GM06990 (cell line): ENCODE results near the gene PTGER2.

Experiments used
- DNase-seq: peaks from one replicate; pipeline ENCODE4 v3.0.0-alpha.2; 2011; ENCODE audit not compliant: insufficient read length; ENCODE audit errors: extremely low read depth
- H3K27me3 ChIP-seq: replicated peaks from 2 replicates; pipeline ENCODE4 v1.6.0; 2011; ENCODE audit warnings: low read length; ENCODE audit not compliant: control insufficient read depth, insufficient read depth
- H3K36me3 ChIP-seq: 2 replicates; pipeline ENCODE4 v1.5.1; 2011; ENCODE audit warnings: low read length; ENCODE audit not compliant: control insufficient read depth, insufficient read depth
- H3K4me3 ChIP-seq: replicated peaks from 2 replicates; pipeline ENCODE4 v1.5.1; 2011; ENCODE audit warnings: low read depth, mild to moderate bottlenecking, control low read depth, low read length
- CTCF ChIP-seq: IDR thresholded peaks from 2 replicates; pipeline ENCODE4 v1.5.1; 2011; ENCODE audit warnings: low read length, control low read depth, mild to moderate bottlenecking, inconsistent platforms; ENCODE audit not compliant: insufficient read depth, poor library complexity, severe bottlenecking

The PTGER2 gene

GRCh38 chr14:52275372-52275771, 38.7 kb upstream of the PTGER2 start:
- H3K27me3 ChIP-seq, result no peaks in the 10 kb centered on the region; the same call in 1 of the 2 replicates
- TF ChIP-seq CTCF, result no peak
- no peak for DNase-seq
- no peaks in the 10 kb centered on the region for H3K36me3 ChIP-seq
- no peak overlapping the region for H3K4me3 ChIP-seq

GRCh38 chr14:52277552-52277951, 36.6 kb upstream of the PTGER2 start:
- H3K27me3 ChIP-seq, result no peaks in the 10 kb centered on the region; the same call in 1 of the 2 replicates
- H3K36me3 ChIP-seq, result no peaks in the 10 kb centered on the region
- no peak for DNase-seq
- no peak for TF ChIP-seq CTCF
- H3K4me3 ChIP-seq, result no peak overlapping the region

- no peak for DNase-seq
- H3K36me3 ChIP-seq, result no peaks in the 10 kb centered on the region
- no peaks in the 10 kb centered on the region; the same call in 1 of the 2 replicates for H3K27me3 ChIP-seq
- TF ChIP-seq CTCF, result no peak
- H3K4me3 ChIP-seq, result no peak overlapping the region
These were observed 34.7 kb upstream of the PTGER2 start for GRCh38 chr14:52279408-52279807.

- TF ChIP-seq CTCF, result no peak
These were observed 31.0 kb upstream of the PTGER2 start for GRCh38 chr14:52283099-52283498.

GRCh38 chr14:52286661-52287649, 27.2 kb upstream of the PTGER2 start:
- TF ChIP-seq CTCF, result no peak
- no peaks in the 10 kb centered on the region for H3K36me3 ChIP-seq
- no peak for DNase-seq
- H3K27me3 ChIP-seq, result no peaks in the 10 kb centered on the region; the same call in 1 of the 2 replicates
- no peak overlapping the region for H3K4me3 ChIP-seq

More at GRCh38 chr14:52283099-52283498, 31.0 kb upstream of the PTGER2 start:
- Histone ChIP-seq H3K4me3 (no peak overlapping the region), H3K27me3 (no peaks in the 10 kb centered on the region), H3K36me3 (no peaks in the 10 kb centered on the region)
- no peak for DNase-seq
